Uterus (tissue), 4 donors: ENCODE data around the gene CCDC112. TPM values are rescaled to one million over a fixed set of nuclear protein-coding genes. Genes with fewer than 3 reads are reported as not detected.

Experiments
- DNase-seq, 2 donors: peaks; one replicate each; pipeline ENCODE4 v3.0.0-alpha.2; 2019 to 2020
- H3K27ac ChIP-seq, 2 donors: fragments of 200-600 bp; sonication (generic); 1 replicate in 1 of 2; 2 replicates in 1 of 2; pipeline ENCODE4 v1.5.1; 2016 to 2018
- H3K27me3 ChIP-seq, 2 donors: fragments of 200-600 bp; sonication (generic); one replicate each; pipeline ENCODE4 v1.5.1; 2018 to 2019; ENCODE audit warnings: control low read depth in 1 of 2
- H3K36me3 ChIP-seq, 2 donors: fragments of 200-600 bp; sonication (generic); one replicate each; pipeline ENCODE4 v1.5.1; 2019; ENCODE audit warnings: control low read depth in 1 of 2
- H3K4me1 ChIP-seq, 2 donors: fragments of 200-600 bp; sonication (generic); one replicate each; pipeline ENCODE4 v1.5.1; 2018 to 2019; ENCODE audit warnings: control low read depth in 1 of 2
- H3K4me3 ChIP-seq, 2 donors: fragments of 200-600 bp; sonication (generic); 1 replicate in 1 of 2; 2 replicates in 1 of 2; pipeline ENCODE4 v1.5.1; 2018 to 2019; ENCODE audit warnings: mild to moderate bottlenecking in 1 of 2
- H3K9me3 ChIP-seq, 2 donors: fragments of 200-600 bp; sonication (generic); one replicate each; pipeline ENCODE4 v1.5.1; 2019; ENCODE audit warnings: control low read depth in 1 of 2
- CTCF ChIP-seq, 4 experiments: fragments of 200-600 bp in 2 of 4; fragments of 450-650 bp in 2 of 4; sonication (generic) in 2 of 4; IDR thresholded peaks; one replicate each; pipeline ENCODE4 v1.5.1; 2016 to 2019; ENCODE audit warnings: antibody characterized with exemption in 4 of 4, mild to moderate bottlenecking in 2 of 4, moderate library complexity in 1 of 4
- POLR2A ChIP-seq, 2 donors: fragments of 450-650 bp; IDR thresholded peaks; one replicate each; pipeline ENCODE4 v1.6.1; 2016; ENCODE audit warnings: antibody characterized with exemption in 2 of 2, mild to moderate bottlenecking in 1 of 2, moderate library complexity in 1 of 2
- intact Hi-C: fragments of 100-400 bp; cut with DNase I; formaldehyde crosslinking; loops from one replicate; pipeline ENCODE4 v1.15.1; 2023; ENCODE audit warnings: low total_unique reads
- small RNA-seq: library from RNA; depleted of rRNA; stranded (forward); fragments of <200 nt; gene quantifications from one replicate; pipeline ENCODE3, GENCODE V24; 2016
- total RNA-seq, 4 donors: library from RNA; depleted of rRNA in 3 of 4; stranded (reverse); fragments of >200 nt in 3 of 4; gene quantifications; one replicate each; pipeline versions ENCODE4 v1.1.0 to v1.2.4, GENCODE V29; 2014 to 2023
- donor health status: DM: yes; HTN: yes; CAD: no.

CCDC112 gene
- total RNA-seq, 4 donors from 2014 or later, result 5.3 to 28.5 (median 16.3) TPM

- intact Hi-C loops, result no loop called here
- no peak overlapping the region for H3K4me3 ChIP-seq
- TF ChIP-seq POLR2A (IDR thresholded peaks at IDR 0.05) (no peak), CTCF (IDR thresholded peaks at IDR 0.05) (no peak)
- no peaks in the 10 kb centered on the region for H3K9me3 ChIP-seq
- no peaks in the 10 kb centered on the region for H3K4me1 ChIP-seq
- H3K27me3 ChIP-seq, result no peaks in the 10 kb centered on the region
- H3K27ac ChIP-seq, result no peak overlapping the region
- DNase-seq, result no peak
- H3K36me3 ChIP-seq, result no peaks in the 10 kb centered on the region
Measured at GRCh38 chr5:115227281-115227680, 69.2 kb downstream of the CCDC112 start.

Small RNAs within 50 kb of the gene (small RNA-seq; reads per million reads assigned to genes)
- not detected for gene HMGN1P15

Other genes starting within 250 kb of the CCDC112 start
- 1 to 10 TPM in 3 of 4 donors, under 1 TPM in 1; 0.29 to 6.4 (median 1.7) TPM for gene TRIM36, start 126.7 kb downstream of the CCDC112 start, total RNA-seq
- gene PGGT1B, start 33.8 kb downstream of the CCDC112 start, total RNA-seq, result 10 to 100 TPM in 2 of 4 donors, 1 to 10 TPM in 2; 2.3 to 35.5 (median 19.3) TPM
- gene FEM1C, start 248.1 kb upstream of the CCDC112 start, total RNA-seq, result 10 to 100 TPM; 10.8 to 73.3 (median 22.4) TPM